ENCODE results near the gene RHOA.

The RHOA gene

GRCh38 chr3:49454898-49455681, 43.3 kb upstream of the RHOA start:
- Histone ChIP-seq H3K27ac (no peak overlapping the region), H3K9ac (no peak overlapping the region)

GRCh38 chr3:49454458-49454857, 42.7 kb upstream of the RHOA start:
- TF ChIP-seq CTCF (IDR thresholded peaks at IDR 0.05) = peak; percentile 48
- Histone ChIP-seq H3K4me3 (ENCODE audit: low read depth, low read length) (no peak overlapping the region), H3K4me1 (no peaks in the 10 kb centered on the region), H2AFZ (peak overlapping the region; percentile 56), H3K27ac (no peak overlapping the region), H3K27me3 (ENCODE audit: control insufficient read depth, insufficient read depth, low read length) (no peaks in the 10 kb centered on the region), H3K9me3 (ENCODE audit: control insufficient read depth, low read length) (no peaks in the 10 kb centered on the region), H3K9ac (no peak overlapping the region), H3K4me2 (ENCODE audit: low read length) (no peak overlapping the region), H3K36me3 (ENCODE audit: control insufficient read depth, insufficient read depth, low read length) (no peaks in the 10 kb centered on the region), H3K79me2 (no peaks in the 10 kb centered on the region)

More at GRCh38 chr3:49454898-49455681, 43.3 kb upstream of the RHOA start:
- H3K4me1 ChIP-seq = no peaks in the 10 kb centered on the region
- H3K9me3 ChIP-seq (ENCODE audit: control insufficient read depth, low read length) = no peaks in the 10 kb centered on the region
- H3K4me2 ChIP-seq (ENCODE audit: low read length) = no peak overlapping the region
- no peak overlapping the region for H3K4me3 ChIP-seq (ENCODE audit: low read depth, low read length)
- H3K79me2 ChIP-seq = no peaks in the 10 kb centered on the region
- H3K36me3 ChIP-seq (ENCODE audit: control insufficient read depth, insufficient read depth, low read length) = no peaks in the 10 kb centered on the region
- no peaks in the 10 kb centered on the region for H3K27me3 ChIP-seq (ENCODE audit: control insufficient read depth, insufficient read depth, low read length)
- no peak for TF ChIP-seq CTCF (IDR thresholded peaks at IDR 0.05)
- no peak overlapping the region for H2AFZ ChIP-seq

GRCh38 chr3:49453621-49454020, 41.8 kb upstream of the RHOA start:
- Histone ChIP-seq H3K36me3 (ENCODE audit: control insufficient read depth, insufficient read depth, low read length) (no peaks in the 10 kb centered on the region), H2AFZ (no peak overlapping the region)
- no peak for TF ChIP-seq CTCF (IDR thresholded peaks at IDR 0.05)

GRCh38 chr3:49445391-49445790, 33.6 kb upstream of the RHOA start:
- Histone ChIP-seq H3K4me2 (ENCODE audit: low read length) (no peak overlapping the region), H3K4me3 (ENCODE audit: low read depth, low read length) (no peak overlapping the region), H3K9me3 (ENCODE audit: control insufficient read depth, low read length) (no peaks in the 10 kb centered on the region), H3K9ac (no peak overlapping the region), H3K27me3 (ENCODE audit: control insufficient read depth, insufficient read depth, low read length) (no peaks in the 10 kb centered on the region), H3K36me3 (ENCODE audit: control insufficient read depth, insufficient read depth, low read length) (no peaks in the 10 kb centered on the region), H2AFZ (no peak overlapping the region), H3K27ac (no peak overlapping the region), H3K79me2 (no peaks in the 10 kb centered on the region), H3K4me1 (no peaks in the 10 kb centered on the region)
- TF ChIP-seq CTCF (IDR thresholded peaks at IDR 0.05) = no peak

More at GRCh38 chr3:49453621-49454020, 41.8 kb upstream of the RHOA start:
- Histone ChIP-seq H3K4me2 (ENCODE audit: low read length) (no peak overlapping the region), H3K4me1 (no peaks in the 10 kb centered on the region), H3K27me3 (ENCODE audit: control insufficient read depth, insufficient read depth, low read length) (no peaks in the 10 kb centered on the region), H3K27ac (no peak overlapping the region), H3K9ac (no peak overlapping the region), H3K4me3 (ENCODE audit: low read depth, low read length) (no peak overlapping the region), H3K79me2 (no peaks in the 10 kb centered on the region), H3K9me3 (ENCODE audit: control insufficient read depth, low read length) (no peaks in the 10 kb centered on the region)

GRCh38 chr3:49434731-49435130, 23.0 kb upstream of the RHOA start:
- no peaks in the 10 kb centered on the region for H3K27me3 ChIP-seq (ENCODE audit: control insufficient read depth, insufficient read depth, low read length)
- H3K9ac ChIP-seq = no peak overlapping the region
- H3K4me3 ChIP-seq (ENCODE audit: low read depth, low read length) = no peak overlapping the region
- H3K9me3 ChIP-seq (ENCODE audit: control insufficient read depth, low read length) = no peaks in the 10 kb centered on the region
- H3K4me2 ChIP-seq (ENCODE audit: low read length) = no peak overlapping the region
- H3K4me1 ChIP-seq = no peaks in the 10 kb centered on the region
- H3K27ac ChIP-seq = no peak overlapping the region
- H3K79me2 ChIP-seq = no peaks in the 10 kb centered on the region
- no peak for TF ChIP-seq CTCF (IDR thresholded peaks at IDR 0.05)
- no peak overlapping the region for H2AFZ ChIP-seq
- no peaks in the 10 kb centered on the region for H3K36me3 ChIP-seq (ENCODE audit: control insufficient read depth, insufficient read depth, low read length)
